GM23338 (cell line): ENCODE measurements around the gene EIF2A. TPM values are rescaled to one million over a fixed set of nuclear protein-coding genes. Genes with fewer than 3 reads are reported as not detected.

Experiments
- ATAC-seq: fragments of 200-7000 bp; cut with Tn5 transposase; 3 replicates; pipeline ENCODE4 v1.9.1; 2020
- DNase-seq: peaks from one replicate; pipeline ENCODE4 v3.0.0-alpha.2; 2015; ENCODE audit warnings: low spot score
- H2AFZ ChIP-seq: fragments of 200-600 bp; sonication (generic); 2 replicates; pipeline ENCODE4 v1.8.0; 2016; ENCODE audit warnings: antibody characterized with exemption, mild to moderate bottlenecking, moderate library complexity
- H3F3A ChIP-seq: fragments of 200-600 bp; sonication (generic); replicated peaks from 2 replicates; pipeline ENCODE4 v1.8.0; 2017; ENCODE audit warnings: antibody characterized with exemption, mixed run types, low read depth
- H3K27ac ChIP-seq: fragments of 200-600 bp; sonication (generic); 2 replicates; pipeline ENCODE4 v1.6.1; 2016; ENCODE audit warnings: low read depth
- H3K27me3 ChIP-seq: fragments of 200-600 bp; sonication (generic); 2 replicates; pipeline ENCODE4 v1.8.0; 2016; ENCODE audit warnings: mild to moderate bottlenecking, mixed run types, moderate library complexity; ENCODE audit not compliant: insufficient read depth
- H3K36me3 ChIP-seq: fragments of 200-600 bp; sonication (generic); 2 replicates; pipeline ENCODE4 v1.8.0; 2016; ENCODE audit warnings: mild to moderate bottlenecking; ENCODE audit not compliant: insufficient read depth
- H3K4me1 ChIP-seq: fragments of 200-600 bp; sonication (generic); 2 replicates; pipeline ENCODE4 v1.8.0; 2016; ENCODE audit warnings: mild to moderate bottlenecking, moderate library complexity; ENCODE audit not compliant: insufficient read depth
- H3K4me2 ChIP-seq: fragments of 200-600 bp; sonication (generic); 2 replicates; pipeline ENCODE4 v1.7.1; 2017; ENCODE audit warnings: mixed run types
- H3K4me3 ChIP-seq: fragments of 200-600 bp; sonication (generic); 2 replicates; pipeline ENCODE4 v1.6.1; 2016; ENCODE audit warnings: mixed run types
- H3K79me2 ChIP-seq: fragments of 200-600 bp; sonication (generic); replicated peaks from 2 replicates; pipeline ENCODE4 v1.8.0; 2017; ENCODE audit warnings: mild to moderate bottlenecking; ENCODE audit not compliant: insufficient read depth
- H3K9me2 ChIP-seq: fragments of 200-600 bp; sonication (generic); 2 replicates; pipeline ENCODE4 v1.8.0; 2017; ENCODE audit not compliant: insufficient read depth
- H4K20me1 ChIP-seq: fragments of 200-600 bp; sonication (generic); replicated peaks from 2 replicates; pipeline ENCODE4 v1.8.0; 2017; ENCODE audit warnings: mild to moderate bottlenecking; ENCODE audit not compliant: insufficient read depth
- H3K27ac Mint-ChIP-seq: 2 replicates; pipeline ENCODE4 v1.8.0; 2020; ENCODE audit warnings: inconsistent platforms, mild to moderate bottlenecking, moderate library complexity, mixed read lengths
- H3K27me3 Mint-ChIP-seq: 3 replicates; pipeline ENCODE4 v1.8.0; 2022; ENCODE audit warnings: low read depth, mild to moderate bottlenecking, moderate library complexity, mixed read lengths, inconsistent platforms; ENCODE audit not compliant: insufficient read depth, poor library complexity
- H3K36me3 Mint-ChIP-seq: 3 replicates; pipeline ENCODE4 v1.8.0; 2021; ENCODE audit warnings: low read depth, mild to moderate bottlenecking, inconsistent platforms, moderate library complexity, mixed read lengths
- H3K4me1 Mint-ChIP-seq: 3 replicates; pipeline ENCODE4 v1.8.0; 2020; ENCODE audit warnings: mild to moderate bottlenecking, inconsistent platforms, mixed read lengths
- H3K4me3 Mint-ChIP-seq: 3 replicates; pipeline ENCODE4 v1.8.0; 2021; ENCODE audit warnings: moderate library complexity, mild to moderate bottlenecking, inconsistent platforms, mixed read lengths
- H3K9me3 Mint-ChIP-seq: 3 replicates; pipeline ENCODE4 v1.8.0; 2020; ENCODE audit warnings: moderate library complexity, mild to moderate bottlenecking, inconsistent platforms, mixed read lengths
- CREB1 ChIP-seq: fragments of 250-450 bp; sonication (Bioruptor Pico); IDR thresholded peaks from 2 replicates; pipeline ENCODE4 v1.5.0; 2020; ENCODE audit warnings: low read depth, mild to moderate bottlenecking, moderate library complexity
- CTCF ChIP-seq, 2 experiments: fragments of 200-600 bp in 1 of 2; sonication (generic) in 1 of 2; conservative IDR thresholded peaks; 2 replicates each; pipeline versions ENCODE4 v1.5.1 to v1.6.1; 2016 to 2017; ENCODE audit warnings: antibody characterized with exemption in 2 of 2, low read depth in 2 of 2, mild to moderate bottlenecking in 2 of 2, moderate library complexity in 1 of 2
- ETS1 ChIP-seq: IDR thresholded peaks from 2 replicates; pipeline ENCODE4 v1.6.1; 2016; ENCODE audit warnings: antibody characterized with exemption
- EZH2 ChIP-seq: fragments of 200-600 bp; sonication (generic); IDR thresholded peaks from one replicate; pipeline ENCODE4 v1.8.0; 2017; ENCODE audit warnings: antibody characterized with exemption, mild to moderate bottlenecking, low read depth; ENCODE audit not compliant: unreplicated experiment
- EZH2phosphoT487 ChIP-seq: fragments of 200-600 bp; sonication (generic); IDR thresholded peaks from one replicate; pipeline ENCODE4 v1.8.1; 2018; ENCODE audit warnings: antibody characterized with exemption; ENCODE audit not compliant: unreplicated experiment
- JUNB ChIP-seq: IDR thresholded peaks from one replicate; pipeline ENCODE4 v1.6.1; 2016; ENCODE audit warnings: antibody characterized with exemption; ENCODE audit not compliant: unreplicated experiment
- NANOG ChIP-seq: IDR thresholded peaks from 2 replicates; pipeline ENCODE4 v1.6.1; 2016; ENCODE audit warnings: antibody characterized with exemption, borderline replicate concordance
- POLR2AphosphoS5 ChIP-seq: IDR thresholded peaks from 2 replicates; pipeline ENCODE4 v1.6.1; 2016; ENCODE audit warnings: antibody characterized with exemption, low read depth
- REST ChIP-seq: IDR thresholded peaks from one replicate; pipeline ENCODE4 v1.6.1; 2018; ENCODE audit warnings: antibody characterized with exemption; ENCODE audit not compliant: unreplicated experiment
- STAT1 ChIP-seq: IDR thresholded peaks from one replicate; pipeline ENCODE4 v1.6.1; 2016; ENCODE audit warnings: antibody characterized with exemption; ENCODE audit not compliant: unreplicated experiment
- ZNF331 ChIP-seq: fragments of 250-450 bp; sonication (Bioruptor Pico); IDR thresholded peaks from 2 replicates; pipeline ENCODE4 v1.5.0; 2020; ENCODE audit warnings: low read depth, mild to moderate bottlenecking, moderate library complexity
- ZNF462 ChIP-seq: fragments of 250-450 bp; sonication (Bioruptor Pico); IDR thresholded peaks from 2 replicates; pipeline ENCODE4 v1.5.0; 2020; ENCODE audit warnings: mild to moderate bottlenecking, moderate library complexity
- polyA plus RNA-seq: library from polyadenylated mRNA; unstranded; fragments of >200 nt; fragmentation: Nextera tagmentation; extraction: Ambion mirVana; gene quantifications from 2 replicates; pipeline ENCODE4 v1.2.1, GENCODE V29; 2016
- total RNA-seq: library from RNA; depleted of rRNA; stranded (reverse); fragments of >200 nt; shearing (Covaris generic); gene quantifications from 2 replicates; pipeline ENCODE4 v1.2.3, GENCODE V29; 2014

The EIF2A gene
- total and polyA plus RNA-seq, 2 experiments from 2014 or later: 95.2 to 153 TPM

- H3K4me3 ChIP-seq: no peak overlapping the region
- no peaks in the 10 kb centered on the region for H3K4me1 ChIP-seq
- Mint-ChIP-seq H3K36me3 (peaks cover 59% of the 10 kb centered on the region), H3K4me1 (no peaks in the 10 kb centered on the region), H3K9me3 (no peaks in the 10 kb centered on the region), H3K4me3 (no peak overlapping the region), H3K27me3 (peaks cover 1% of the 10 kb centered on the region), H3K27ac (no peak overlapping the region)
- H3K9me2 ChIP-seq: no peaks in the 10 kb centered on the region
- peaks cover 3% of the 10 kb centered on the region; the same call in 1 of the 2 replicates for H3F3A ChIP-seq
- no peak for ATAC-seq
- H4K20me1 ChIP-seq: no peaks in the 10 kb centered on the region; the same call in 1 of the 2 replicates
- DNase-seq: no peak
- no peak overlapping the region for H3K27ac ChIP-seq
- no peaks in the 10 kb centered on the region for H3K79me2 ChIP-seq
- TF ChIP-seq CREB1 (CRISPR knock-in tag) (no peak), STAT1 (no peak), JUNB (no peak), ZNF462 (CRISPR knock-in tag) (no peak), POLR2AphosphoS5 (no peak), ZNF331 (CRISPR knock-in tag) (no peak), EZH2 (no peak), EZH2phosphoT487 (no peak), NANOG (no peak), REST (no peak), ETS1 (no peak), CTCF (conservative IDR thresholded peaks at IDR 0.05; ENCODE audit: low read depth in 2 of 2) (no peak)
- H3K27me3 ChIP-seq: no peaks in the 10 kb centered on the region
- H3K36me3 ChIP-seq: peaks cover 30% of the 10 kb centered on the region; the same call in 1 of the 2 replicates
- H2AFZ ChIP-seq: no peak overlapping the region
- H3K4me2 ChIP-seq: no peak overlapping the region
These were observed 36.0 kb downstream of the EIF2A start for GRCh38 chr3:150582620-150583019.
